UCSD-AML1 (cell line): ENCODE measurements around the gene MRPL4.
"Not testable (repeated sequence)": the region's sequence is repeated elsewhere in the genome, so short reads cannot be mapped to it uniquely, and the experiment has no call there.

Source experiments
- DNase-seq: peaks from one replicate; lab custom pipeline; 2025; ENCODE audit not compliant: unreplicated experiment; lab: John Stamatoyannopoulos, UW

The MRPL4 gene

DNA sequence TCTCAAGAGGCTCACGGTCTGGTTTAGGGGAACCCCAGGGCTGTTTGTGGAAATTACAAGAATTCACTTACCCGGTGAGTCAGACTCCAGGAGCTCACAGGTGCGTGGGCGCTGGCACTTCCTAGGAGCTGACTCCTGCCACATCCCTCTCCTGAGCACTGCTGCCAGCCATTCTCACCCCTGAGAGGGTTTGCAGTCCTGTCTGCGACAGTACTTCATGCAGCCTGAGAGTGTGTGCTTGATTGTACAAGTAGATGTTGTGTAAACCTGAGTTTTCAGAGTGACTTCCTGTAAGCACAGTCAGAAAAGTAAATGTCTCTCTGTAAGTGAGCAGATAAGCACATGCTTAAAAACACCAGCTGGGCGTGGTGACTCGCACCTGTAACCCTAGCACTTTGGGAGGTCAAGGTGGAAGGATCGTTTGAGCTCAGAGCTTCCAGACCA is 8.1 kb downstream of the MRPL4 start:
- DNase-seq, result no peak

DNA sequence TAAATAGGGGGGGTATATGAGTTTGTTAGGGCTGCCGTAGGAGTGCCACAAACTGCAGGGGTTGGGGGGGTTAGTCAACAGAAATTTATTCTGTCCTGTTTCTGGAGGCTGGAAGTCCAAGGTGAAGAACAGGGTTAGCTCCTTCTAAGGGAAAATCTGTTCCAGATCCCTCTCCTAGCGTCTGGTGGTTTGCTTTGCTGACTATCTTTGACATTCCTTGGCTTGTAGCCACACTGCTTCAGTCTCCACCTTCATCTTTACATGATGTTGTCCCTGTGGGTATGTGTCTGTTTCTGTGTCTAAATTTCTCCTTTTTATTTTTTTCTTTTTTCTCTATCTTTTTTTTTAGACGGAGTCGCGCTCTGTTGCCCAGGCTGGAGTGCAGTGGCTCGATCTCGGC is 10.8 kb downstream of the MRPL4 start:
- DNase-seq, result no peak

DNA sequence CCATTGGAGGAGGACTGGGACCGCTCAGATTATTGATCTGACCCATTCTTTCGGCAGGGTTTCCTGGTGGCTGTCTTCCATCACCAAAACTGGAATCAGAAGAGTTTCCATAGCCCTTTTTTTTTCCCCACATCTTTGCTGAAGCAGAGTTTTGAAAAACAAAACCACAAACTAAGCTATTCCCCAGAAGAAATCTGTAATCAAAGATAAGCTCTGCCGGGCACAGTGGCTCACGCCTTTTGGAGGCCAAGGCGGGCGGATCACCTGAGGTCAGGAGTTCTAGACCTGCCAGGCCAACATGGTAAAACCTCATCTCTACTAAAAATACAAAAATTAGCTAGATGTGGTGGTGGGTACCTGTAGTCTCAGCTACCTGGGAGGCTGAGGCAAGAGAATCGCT is 14.7 kb downstream of the MRPL4 start:
- DNase-seq, result no peak

DNA sequence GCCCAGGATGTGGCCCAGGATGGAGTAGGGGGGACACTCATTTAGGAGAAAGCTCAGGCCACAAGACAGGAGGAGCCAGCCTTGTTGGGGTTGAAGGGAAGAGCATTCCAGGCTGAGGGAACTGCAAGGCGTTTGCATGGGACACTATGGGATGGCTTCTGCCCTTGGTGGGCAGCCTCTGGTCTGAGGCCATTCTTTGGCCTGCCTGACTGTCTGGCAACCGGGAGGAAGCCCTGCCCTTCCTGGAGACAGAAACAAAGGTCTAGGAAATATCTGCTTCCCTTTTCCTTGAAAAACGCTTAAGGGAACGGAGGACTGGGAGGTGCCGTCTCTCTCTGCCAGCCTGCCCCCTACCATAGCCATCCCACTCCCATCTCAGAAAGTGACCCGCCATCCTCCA is 16.1 kb downstream of the MRPL4 start:
- peak; percentile 31 for DNase-seq

DNA sequence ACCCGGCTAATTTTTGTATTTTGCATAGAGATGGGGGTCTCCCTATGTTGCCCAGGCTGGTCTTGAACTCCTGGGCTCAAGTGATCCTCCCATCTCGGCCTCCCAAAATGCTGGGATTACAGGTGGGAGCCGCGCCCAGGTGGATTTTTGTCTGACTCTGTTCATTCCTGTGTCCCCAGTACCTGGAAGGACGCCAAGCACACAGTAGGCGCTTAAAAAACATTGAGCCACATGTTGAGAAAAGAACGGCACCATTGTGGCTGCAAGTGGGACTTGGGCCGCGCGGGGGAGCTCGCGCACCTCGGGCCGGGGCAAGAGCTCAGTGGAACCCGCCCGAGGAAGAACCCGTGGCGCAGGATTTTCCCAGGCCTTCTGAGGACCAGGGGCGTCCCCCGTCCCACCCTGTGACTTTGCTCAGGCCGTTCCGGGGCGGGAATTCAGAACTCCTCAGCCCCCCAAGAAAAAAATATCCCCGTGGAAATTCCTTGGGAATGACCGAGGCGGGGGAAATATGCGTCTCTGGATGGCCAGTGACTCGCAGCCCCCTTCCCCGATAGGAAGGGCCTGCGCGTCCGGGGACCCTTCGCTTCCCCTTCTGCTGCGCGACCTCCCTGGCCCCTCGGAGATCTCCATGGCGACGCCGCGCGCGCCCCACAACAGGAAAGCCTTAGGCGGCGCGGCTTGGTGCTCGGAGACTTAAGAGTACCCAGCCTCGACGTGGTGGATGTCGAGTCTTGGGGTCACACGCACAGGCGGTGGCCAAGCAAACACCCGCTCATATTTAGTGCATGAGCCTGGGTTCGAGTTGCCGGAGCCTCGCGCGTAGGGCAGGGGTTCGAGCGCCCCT is 17.5 kb downstream of the MRPL4 start:
- peak; percentile 85 for DNase-seq

DNA sequence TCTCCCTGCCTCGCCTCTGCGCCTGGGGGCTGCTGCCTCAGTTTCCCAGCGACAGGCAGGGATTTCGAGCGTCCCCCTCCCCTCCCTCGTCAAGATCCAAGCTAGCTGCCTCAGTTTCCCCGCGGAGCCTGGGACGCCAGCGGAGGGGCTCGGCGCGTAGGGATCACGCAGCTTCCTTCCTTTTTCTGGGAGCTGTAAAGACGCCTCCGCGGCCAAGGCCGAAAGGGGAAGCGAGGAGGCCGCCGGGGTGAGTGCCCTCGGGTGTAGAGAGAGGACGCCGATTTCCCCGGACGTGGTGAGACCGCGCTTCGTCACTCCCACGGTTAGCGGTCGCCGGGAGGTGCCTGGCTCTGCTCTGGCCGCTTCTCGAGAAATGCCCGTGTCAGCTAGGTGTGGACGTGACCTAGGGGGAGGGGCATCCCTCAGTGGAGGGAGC is 18.2 kb downstream of the MRPL4 start:
- peak; percentile 90 for DNase-seq

DNA sequence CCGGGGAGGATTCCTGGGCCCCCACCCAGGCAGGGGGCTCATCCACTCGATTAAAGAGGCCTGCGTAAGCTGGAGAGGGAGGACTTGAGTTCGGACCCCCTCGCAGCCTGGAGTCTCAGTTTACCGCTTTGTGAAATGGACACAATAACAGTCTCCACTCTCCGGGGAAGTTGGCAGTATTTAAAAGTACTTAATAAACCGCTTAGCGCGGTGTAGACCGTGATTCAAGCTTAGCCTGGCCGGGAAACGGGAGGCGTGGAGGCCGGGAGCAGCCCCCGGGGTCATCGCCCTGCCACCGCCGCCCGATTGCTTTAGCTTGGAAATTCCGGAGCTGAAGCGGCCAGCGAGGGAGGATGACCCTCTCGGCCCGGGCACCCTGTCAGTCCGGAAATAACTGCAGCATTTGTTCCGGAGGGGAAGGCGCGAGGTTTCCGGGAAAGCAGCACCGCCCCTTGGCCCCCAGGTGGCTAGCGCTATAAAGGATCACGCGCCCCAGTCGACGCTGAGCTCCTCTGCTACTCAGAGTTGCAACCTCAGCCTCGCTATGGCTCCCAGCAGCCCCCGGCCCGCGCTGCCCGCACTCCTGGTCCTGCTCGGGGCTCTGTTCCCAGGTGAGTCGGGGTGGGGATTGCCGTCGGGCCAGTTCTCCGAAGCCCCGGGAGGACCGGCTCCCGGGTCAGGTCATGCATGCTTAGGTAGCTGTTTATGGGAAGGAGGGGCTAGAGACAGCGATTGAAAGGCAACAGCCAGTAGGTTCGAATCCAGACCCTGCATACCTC is 18.8 kb downstream of the MRPL4 start, which contains the start of gene ICAM1:
ICAM1 (plus strand) TSS at position 505 of the 779 bp plus-strand sequence; CDS start at position 545, 40 bp downstream.
- peak; percentile 86 for DNase-seq

DNA sequence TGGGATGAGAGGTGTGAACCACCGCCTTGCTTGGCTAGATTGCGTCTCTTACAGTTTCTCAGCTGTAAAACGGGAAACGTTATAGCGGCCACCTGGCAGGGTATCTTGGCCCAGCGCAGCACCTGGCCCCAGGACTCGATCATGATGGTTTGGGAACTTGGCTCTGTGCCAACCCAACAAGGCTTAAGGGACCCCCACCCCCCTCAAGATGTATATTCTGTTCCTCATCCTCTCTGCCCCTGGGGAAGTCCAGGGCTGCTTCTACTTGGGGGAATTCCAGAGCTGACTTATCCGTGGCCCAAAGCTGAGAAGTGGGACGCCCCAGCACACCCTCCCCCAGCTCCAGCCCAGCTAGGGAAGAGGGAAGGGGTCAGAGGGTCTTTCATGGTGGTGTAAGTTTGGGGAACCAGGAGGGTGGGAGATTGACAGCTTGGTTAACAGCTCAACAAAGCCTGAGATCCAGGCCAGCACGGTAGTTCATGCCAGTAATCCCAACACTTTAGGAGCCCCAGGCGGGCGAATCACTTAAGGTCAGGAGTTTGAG is 19.6 kb downstream of the MRPL4 start:
- DNase-seq, result peak; percentile 40

DNA sequence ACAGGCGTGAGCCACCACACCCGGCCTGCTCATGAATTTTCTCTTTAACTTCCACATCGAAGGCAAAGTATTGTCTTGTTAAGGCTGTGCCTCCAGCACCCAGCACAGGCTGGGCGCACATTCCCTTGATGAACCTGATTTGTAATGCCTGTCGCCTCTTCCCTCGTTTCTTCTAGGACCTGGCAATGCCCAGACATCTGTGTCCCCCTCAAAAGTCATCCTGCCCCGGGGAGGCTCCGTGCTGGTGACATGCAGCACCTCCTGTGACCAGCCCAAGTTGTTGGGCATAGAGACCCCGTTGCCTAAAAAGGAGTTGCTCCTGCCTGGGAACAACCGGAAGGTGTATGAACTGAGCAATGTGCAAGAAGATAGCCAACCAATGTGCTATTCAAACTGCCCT is 22.6 kb downstream of the MRPL4 start:
- DNase-seq, result no peak

DNA sequence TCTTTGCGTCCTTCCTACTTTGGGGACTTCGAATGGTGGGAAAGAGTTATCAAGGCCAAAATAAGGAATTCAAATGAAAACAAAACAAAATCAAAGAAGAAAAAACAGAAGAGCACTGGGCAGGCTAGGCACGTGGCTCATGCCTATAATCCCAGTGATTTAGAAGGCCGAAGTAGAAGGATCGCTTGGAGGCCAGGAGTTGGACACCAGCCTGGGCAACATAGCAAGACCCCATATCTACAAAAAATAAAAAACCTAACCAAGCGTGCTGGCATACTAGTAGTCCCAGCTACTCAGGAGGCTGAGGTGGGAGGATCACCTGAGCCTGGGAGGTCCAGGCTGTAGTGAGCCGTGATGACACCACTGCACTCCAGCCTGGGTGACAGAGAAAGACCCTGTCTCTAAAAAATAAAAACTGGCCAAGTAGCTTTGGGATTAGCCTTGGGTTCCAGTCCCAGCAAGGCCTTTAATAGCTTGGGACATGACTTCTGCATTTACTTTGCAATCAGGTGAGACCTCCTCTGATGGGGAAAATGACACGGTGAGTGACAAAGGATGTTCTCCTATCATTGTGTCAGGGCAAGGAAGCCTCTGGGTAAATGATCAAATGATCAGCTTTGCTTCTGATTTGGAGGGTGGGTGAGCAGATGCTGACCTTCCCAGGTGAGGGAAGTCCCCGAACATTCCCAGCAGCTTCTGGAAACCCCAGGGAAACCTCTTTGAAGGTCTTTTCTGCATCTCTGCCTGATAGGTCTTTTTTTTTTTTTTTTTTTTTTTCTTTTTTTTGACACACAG is 26.0 kb downstream of the MRPL4 start:
- DNase-seq, result no peak

DNA sequence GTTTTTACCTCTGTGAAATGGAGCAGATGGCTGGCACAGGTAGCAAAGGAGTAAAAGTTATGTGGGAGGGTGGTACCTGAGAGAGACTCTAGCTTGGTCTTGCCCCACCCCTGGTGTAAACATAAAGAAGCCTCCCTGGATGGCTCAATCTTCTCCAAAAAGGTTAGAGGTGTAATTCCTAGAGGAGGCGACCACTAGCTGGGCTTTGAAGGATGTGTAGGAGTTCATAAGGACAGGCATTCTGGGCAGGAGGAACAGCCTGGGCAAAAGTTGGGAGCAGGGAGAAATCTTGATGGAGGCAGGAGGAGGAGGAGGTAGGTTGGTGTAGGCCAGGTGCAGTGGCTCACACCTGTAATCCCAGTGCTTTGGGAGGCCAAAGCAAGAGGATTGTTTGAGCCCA is 26.9 kb downstream of the MRPL4 start:
- DNase-seq, result no peak

DNA sequence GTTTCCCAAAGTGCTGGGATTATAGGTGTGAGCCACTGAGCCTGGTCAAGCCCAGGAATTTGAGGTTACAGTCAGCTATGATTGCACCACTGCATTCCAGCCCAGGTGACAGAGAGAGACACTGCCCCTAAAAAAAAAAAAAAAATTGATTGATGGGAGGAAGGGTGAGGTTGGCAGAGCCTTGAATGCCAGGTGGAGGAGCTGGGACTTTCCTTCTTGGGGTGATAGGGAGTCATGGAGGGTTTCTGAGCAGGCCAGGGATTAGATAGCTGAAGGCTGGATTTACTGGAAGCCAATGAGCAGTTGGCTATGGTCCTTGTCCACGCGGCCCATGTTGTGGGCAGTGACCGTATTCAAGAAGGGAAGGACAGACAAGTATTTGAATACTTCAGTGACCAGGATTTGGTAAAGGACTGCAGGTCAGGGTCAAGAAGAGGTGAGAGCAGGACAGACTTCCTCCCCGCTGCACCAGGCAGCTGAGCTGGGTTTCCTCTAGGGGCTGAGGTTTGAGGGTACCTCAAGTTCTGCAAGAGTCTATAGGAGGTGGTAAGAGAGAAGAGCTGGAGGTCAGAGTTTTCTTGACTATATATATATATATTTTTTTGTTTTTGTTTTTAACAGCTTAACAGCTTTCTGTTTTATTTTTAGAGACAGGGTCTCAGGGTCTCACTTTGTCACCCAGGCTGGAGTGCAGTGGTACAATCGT is 27.9 kb downstream of the MRPL4 start:
- peak; percentile 15 for DNase-seq

DNA sequence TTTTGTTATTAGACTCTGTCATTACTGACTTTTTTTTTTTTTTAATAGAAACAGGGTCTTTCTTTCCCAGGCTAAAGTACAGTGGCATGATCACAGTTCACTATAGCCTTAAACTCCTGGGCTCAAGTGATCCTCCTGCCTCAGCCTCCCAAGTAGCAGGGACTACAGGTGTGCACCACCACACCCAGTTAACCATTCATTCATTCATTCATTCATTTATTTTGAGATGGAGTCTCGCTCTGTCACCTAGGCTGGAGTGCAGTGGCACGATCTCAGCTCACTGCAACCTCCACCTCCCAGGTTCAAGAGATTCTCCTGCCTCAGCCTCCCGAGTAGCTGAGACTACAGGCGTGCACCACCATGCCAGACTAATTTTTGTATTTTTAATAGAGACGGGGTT is 30.0 kb downstream of the MRPL4 start:
- DNase-seq, result not testable (repeated sequence)

DNA sequence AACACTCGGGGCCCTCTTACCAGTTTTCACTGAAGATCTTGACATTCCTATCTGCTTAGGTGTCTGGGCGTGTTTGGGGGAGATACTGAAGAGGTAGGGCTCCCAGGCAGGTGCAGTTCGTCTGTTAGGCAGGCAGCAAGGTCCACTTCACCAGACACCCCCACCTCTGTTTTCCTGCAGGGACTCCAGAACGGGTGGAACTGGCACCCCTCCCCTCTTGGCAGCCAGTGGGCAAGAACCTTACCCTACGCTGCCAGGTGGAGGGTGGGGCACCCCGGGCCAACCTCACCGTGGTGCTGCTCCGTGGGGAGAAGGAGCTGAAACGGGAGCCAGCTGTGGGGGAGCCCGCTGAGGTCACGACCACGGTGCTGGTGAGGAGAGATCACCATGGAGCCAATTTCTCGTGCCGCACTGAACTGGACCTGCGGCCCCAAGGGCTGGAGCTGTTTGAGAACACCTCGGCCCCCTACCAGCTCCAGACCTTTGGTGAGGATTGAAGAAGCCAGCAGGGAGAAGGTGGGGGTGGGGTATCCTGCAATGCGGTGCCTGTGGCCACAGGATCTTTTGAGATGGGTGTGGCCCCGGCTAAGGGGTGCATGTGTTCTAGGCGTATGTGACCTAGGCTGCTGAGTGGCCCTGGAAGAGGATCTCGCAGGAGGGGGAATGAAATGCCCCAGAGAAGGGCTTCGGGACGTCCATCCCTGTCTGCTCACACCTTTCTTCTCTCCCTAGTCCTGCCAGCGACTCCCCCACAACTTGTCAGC is 31.5 kb downstream of the MRPL4 start:
- DNase-seq, result no peak

DNA sequence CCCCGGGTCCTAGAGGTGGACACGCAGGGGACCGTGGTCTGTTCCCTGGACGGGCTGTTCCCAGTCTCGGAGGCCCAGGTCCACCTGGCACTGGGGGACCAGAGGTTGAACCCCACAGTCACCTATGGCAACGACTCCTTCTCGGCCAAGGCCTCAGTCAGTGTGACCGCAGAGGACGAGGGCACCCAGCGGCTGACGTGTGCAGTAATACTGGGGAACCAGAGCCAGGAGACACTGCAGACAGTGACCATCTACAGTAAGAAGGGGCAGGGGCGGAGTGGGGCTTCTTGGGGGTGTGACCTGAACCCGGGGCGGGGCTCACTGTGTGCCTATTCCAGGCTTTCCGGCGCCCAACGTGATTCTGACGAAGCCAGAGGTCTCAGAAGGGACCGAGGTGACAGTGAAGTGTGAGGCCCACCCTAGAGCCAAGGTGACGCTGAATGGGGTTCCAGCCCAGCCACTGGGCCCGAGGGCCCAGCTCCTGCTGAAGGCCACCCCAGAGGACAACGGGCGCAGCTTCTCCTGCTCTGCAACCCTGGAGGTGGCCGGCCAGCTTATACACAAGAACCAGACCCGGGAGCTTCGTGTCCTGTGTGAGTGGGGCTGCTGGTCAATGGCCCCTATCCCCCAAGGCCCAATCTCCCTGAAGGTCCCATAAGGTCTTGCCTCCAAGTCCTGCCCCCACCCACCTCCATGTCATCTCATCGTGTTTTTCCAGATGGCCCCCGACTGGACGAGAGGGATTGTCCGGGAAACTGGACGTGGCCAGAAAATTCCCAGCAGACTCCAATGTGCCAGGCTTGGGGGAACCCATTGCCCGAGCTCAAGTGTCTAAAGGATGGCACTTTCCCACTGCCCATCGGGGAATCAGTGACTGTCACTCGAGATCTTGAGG is 32.3 kb downstream of the MRPL4 start:
- no peak for DNase-seq

DNA sequence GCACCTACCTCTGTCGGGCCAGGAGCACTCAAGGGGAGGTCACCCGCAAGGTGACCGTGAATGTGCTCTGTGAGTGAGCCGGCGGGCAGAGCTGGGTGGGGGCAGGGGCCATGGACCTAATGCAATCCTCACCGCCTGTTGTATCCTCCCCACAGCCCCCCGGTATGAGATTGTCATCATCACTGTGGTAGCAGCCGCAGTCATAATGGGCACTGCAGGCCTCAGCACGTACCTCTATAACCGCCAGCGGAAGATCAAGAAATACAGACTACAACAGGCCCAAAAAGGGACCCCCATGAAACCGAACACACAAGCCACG is 32.9 kb downstream of the MRPL4 start:
- no peak for DNase-seq

DNA sequence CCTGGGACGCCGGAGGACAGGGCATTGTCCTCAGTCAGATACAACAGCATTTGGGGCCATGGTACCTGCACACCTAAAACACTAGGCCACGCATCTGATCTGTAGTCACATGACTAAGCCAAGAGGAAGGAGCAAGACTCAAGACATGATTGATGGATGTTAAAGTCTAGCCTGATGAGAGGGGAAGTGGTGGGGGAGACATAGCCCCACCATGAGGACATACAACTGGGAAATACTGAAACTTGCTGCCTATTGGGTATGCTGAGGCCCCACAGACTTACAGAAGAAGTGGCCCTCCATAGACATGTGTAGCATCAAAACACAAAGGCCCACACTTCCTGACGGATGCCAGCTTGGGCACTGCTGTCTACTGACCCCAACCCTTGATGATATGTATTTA is 33.4 kb downstream of the MRPL4 start:
- DNase-seq, result no peak

DNA sequence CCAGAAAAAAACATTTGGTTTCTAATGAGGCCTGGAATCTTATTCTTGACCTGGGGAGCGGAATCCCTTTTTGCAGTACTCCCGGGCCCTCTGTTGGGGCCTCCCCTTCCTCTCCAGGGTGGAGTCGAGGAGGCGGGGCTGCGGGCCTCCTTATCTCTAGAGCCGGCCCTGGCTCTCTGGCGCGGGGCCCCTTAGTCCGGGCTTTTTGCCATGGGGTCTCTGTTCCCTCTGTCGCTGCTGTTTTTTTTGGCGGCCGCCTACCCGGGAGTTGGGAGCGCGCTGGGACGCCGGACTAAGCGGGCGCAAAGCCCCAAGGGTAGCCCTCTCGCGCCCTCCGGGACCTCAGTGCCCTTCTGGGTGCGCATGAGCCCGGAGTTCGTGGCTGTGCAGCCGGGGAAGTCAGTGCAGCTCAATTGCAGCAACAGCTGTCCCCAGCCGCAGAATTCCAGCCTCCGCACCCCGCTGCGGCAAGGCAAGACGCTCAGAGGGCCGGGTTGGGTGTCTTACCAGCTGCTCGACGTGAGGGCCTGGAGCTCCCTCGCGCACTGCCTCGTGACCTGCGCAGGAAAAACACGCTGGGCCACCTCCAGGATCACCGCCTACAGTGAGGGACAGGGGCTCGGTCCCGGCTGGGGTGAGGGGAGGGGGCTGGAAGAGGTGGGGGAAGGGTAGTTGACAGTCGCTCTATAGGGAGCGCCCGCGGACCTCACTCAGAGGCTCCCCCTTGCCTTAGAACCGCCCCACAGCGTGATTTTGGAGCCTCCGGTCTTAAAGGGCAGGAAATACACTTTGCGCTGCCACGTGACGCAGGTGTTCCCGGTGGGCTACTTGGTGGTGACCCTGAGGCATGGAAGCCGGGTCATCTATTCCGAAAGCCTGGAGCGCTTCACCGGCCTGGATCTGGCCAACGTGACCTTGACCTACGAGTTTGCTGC is 35.1 kb downstream of the MRPL4 start, which contains the start of gene ICAM4:
ICAM4 (plus strand) TSS at position 153 of the 935 bp plus-strand sequence; CDS start at position 211, 58 bp downstream.
- peak; percentile 77 for DNase-seq
